NCI-H2029 (cell line): ENCODE results near the gene HOXB13.

Source experiments
- DNase-seq: peaks from one replicate; lab custom pipeline; 2025; lab: John Stamatoyannopoulos, UW

HOXB13 gene

GRCh38 chr17:48704361-48705248, 23.9 kb downstream of the HOXB13 start:
- peak; percentile 34 for DNase-seq

- DNase-seq: no peak
These were observed 26.6 kb downstream of the HOXB13 start for GRCh38 chr17:48701864-48702532.

GRCh38 chr17:48693178-48693577, 35.4 kb downstream of the HOXB13 start:
- DNase-seq: no peak

- DNase-seq: no peak
These were observed 36.5 kb downstream of the HOXB13 start for GRCh38 chr17:48692049-48692448.

GRCh38 chr17:48690655-48691054, 37.9 kb downstream of the HOXB13 start:
- no peak for DNase-seq

- no peak for DNase-seq
These were observed 46.9 kb downstream of the HOXB13 start for GRCh38 chr17:48681609-48682008.

GRCh38 chr17:48679385-48680096, 49.0 kb downstream of the HOXB13 start:
- no peak for DNase-seq

GRCh38 chr17:48678141-48678971, 50.2 kb downstream of the HOXB13 start:
- DNase-seq: peak; percentile 44

- no peak for DNase-seq
These were observed 51.5 kb downstream of the HOXB13 start for GRCh38 chr17:48676963-48677558.
